GM12878 (cell line): ENCODE measurements around the gene ROBO1. TPM values are rescaled to one million over a fixed set of nuclear protein-coding genes. Genes with fewer than 3 reads are reported as not detected.

Source experiments
- ATAC-seq: fragments of 200-7000 bp; cut with Tn5 transposase; 3 replicates; pipeline ENCODE4 v1.9.1; 2020; ENCODE audit warnings: mild to moderate bottlenecking, moderate library complexity
- BruUV-seq: library from RNA; stranded (reverse); fragments of 400-500 nt; replicated peaks from 2 replicates; lab custom pipeline; 2021; lab: Mats Ljungman, UMichigan
- CTCF ChIA-PET: fragments of 300-600 bp; sonication (Branson Sonifier 250); formaldehyde crosslinking; extraction: SDS; loops from one replicate; lab custom pipeline; 2021; ENCODE audit warnings: inconsistent platforms; lab: Yijun Ruan, JAX
- POLR2A ChIA-PET: fragments of 350-600 bp; formaldehyde crosslinking; extraction: SDS; loops from one replicate; lab custom pipeline; 2021; ENCODE audit warnings: inconsistent platforms; lab: Charles Lee
- RAD21 ChIA-PET: fragments of 300-600 bp; sonication (Branson Sonifier 250); formaldehyde crosslinking; loops from one replicate; lab custom pipeline; 2023; ENCODE audit warnings: antibody characterized with exemption; ENCODE audit not compliant: unreplicated experiment; lab: Charles Lee
- SMC1A ChIA-PET: fragments of 300-600 bp; sonication (Branson Sonifier 250); formaldehyde crosslinking; loops from one replicate; lab custom pipeline; 2023; ENCODE audit not compliant: unreplicated experiment, uncharacterized antibody; lab: Charles Lee
- DNase-seq: peaks from one replicate; pipeline ENCODE4 v3.0.0-alpha.2; 2011; ENCODE audit warnings: low read depth, low spot score
- FAIRE-seq: peaks from 3 replicates; lab custom pipeline; 2011; peaks lifted over from hg19 to GRCh38; lab: Jason Lieb, UNC
- H2AFZ ChIP-seq: 2 replicates; pipeline ENCODE4 v1.6.0; 2011; ENCODE audit warnings: low read depth, low read length, control low read depth; ENCODE audit not compliant: control insufficient read depth
- H3K27ac ChIP-seq: 2 replicates; pipeline ENCODE4 v1.5.1; 2011; ENCODE audit warnings: control low read depth; ENCODE audit not compliant: control insufficient read depth, insufficient read depth
- H3K27me3 ChIP-seq, 2 experiments: replicated peaks in 1 of 2; 2 replicates each; pipeline versions ENCODE4 v1.6.0 to v1.6.1; 2011; ENCODE audit warnings: low read length in 1 of 2; ENCODE audit not compliant: control insufficient read depth in 2 of 2, insufficient read depth in 2 of 2
- H3K36me3 ChIP-seq, 2 experiments: 2 replicates each; pipeline ENCODE4 v1.5.1; 2011; ENCODE audit warnings: low read length in 1 of 2; ENCODE audit not compliant: control insufficient read depth in 2 of 2, insufficient read depth in 2 of 2
- H3K4me1 ChIP-seq: 2 replicates; pipeline ENCODE4 v1.6.1; 2011; ENCODE audit warnings: mild to moderate bottlenecking, low read length, moderate library complexity, mixed read lengths; ENCODE audit not compliant: control insufficient read depth, insufficient read depth
- H3K4me2 ChIP-seq: 2 replicates; pipeline ENCODE4 v1.6.0; 2011; ENCODE audit warnings: control low read depth; ENCODE audit not compliant: control insufficient read depth, insufficient read depth
- H3K4me3 ChIP-seq: fragments of 200-600 bp; sonication (generic); 2 replicates; pipeline ENCODE4 v1.5.1; 2016
- H3K79me2 ChIP-seq: 2 replicates; pipeline ENCODE4 v1.6.0; 2011; ENCODE audit warnings: low read length; ENCODE audit not compliant: control insufficient read depth, insufficient read depth
- H3K9ac ChIP-seq: 2 replicates; pipeline ENCODE4 v1.8.0; 2011; ENCODE audit warnings: low read length, control low read depth, mixed read lengths; ENCODE audit not compliant: control insufficient read depth, insufficient read depth
- H3K9me3 ChIP-seq: replicated peaks from 3 replicates; pipeline ENCODE4 v1.5.1; 2011; ENCODE audit warnings: mild to moderate bottlenecking, low read length; ENCODE audit not compliant: control insufficient read depth, insufficient read depth
- H4K20me1 ChIP-seq: 2 replicates; pipeline ENCODE4 v1.6.0; 2011; ENCODE audit not compliant: control insufficient read depth, insufficient read depth
- ASH2L ChIP-seq: fragments of 300-600, 200-600 bp; sonication (generic); IDR thresholded peaks from 2 replicates; pipeline ENCODE4 v1.6.1; 2017; ENCODE audit warnings: low read depth, mild to moderate bottlenecking, borderline replicate concordance
- BHLHE40 ChIP-seq, 2 experiments: fragments of 450-650 bp in 1 of 2; IDR thresholded peaks; 2 replicates each; pipeline ENCODE4 v1.6.1; 2011 to 2017; ENCODE audit warnings: low read depth in 2 of 2, borderline replicate concordance in 1 of 2, improper control_type of control experiment in 1 of 2, low read length in 1 of 2, mild to moderate bottlenecking in 1 of 2
- ETV6 ChIP-seq, 2 experiments: fragments of 450-650 bp in 1 of 2; IDR thresholded peaks in 1 of 2; conservative IDR thresholded peaks in 1 of 2; 2 replicates each; pipeline ENCODE4 v1.6.1; 2014; ENCODE audit warnings: antibody characterized with exemption in 1 of 2, borderline replicate concordance in 1 of 2, low read depth in 1 of 2, mild to moderate bottlenecking in 1 of 2, moderate library complexity in 1 of 2
- HDAC6 ChIP-seq: fragments of 200-600 bp; sonication (generic); IDR thresholded peaks from one replicate; pipeline ENCODE4 v1.8.0; 2017; ENCODE audit warnings: antibody characterized with exemption; ENCODE audit not compliant: unreplicated experiment
- NFIC ChIP-seq: IDR thresholded peaks from 2 replicates; pipeline ENCODE4 v1.6.1; 2012; ENCODE audit warnings: low read depth, mild to moderate bottlenecking, inconsistent platforms, low read length, moderate library complexity
- RAD51 ChIP-seq: fragments of 450-650 bp; IDR thresholded peaks from 2 replicates; pipeline ENCODE4 v1.6.1; 2016; ENCODE audit warnings: moderate library complexity, mild to moderate bottlenecking, inconsistent platforms
- RB1 ChIP-seq: fragments of 450-650 bp; formaldehyde crosslinking; IDR thresholded peaks from 2 replicates; pipeline ENCODE4 v1.6.1; 2017; ENCODE audit warnings: mild to moderate bottlenecking, borderline replicate concordance
- RELA ChIP-seq: fragments of 450-650 bp; IDR thresholded peaks from 2 replicates; pipeline ENCODE4 v1.8.0; 2014; ENCODE audit warnings: borderline replicate concordance; ENCODE audit not compliant: partially characterized antibody
- SIX5 ChIP-seq: IDR thresholded peaks from 2 replicates; pipeline ENCODE4 v1.6.1; 2011; ENCODE audit warnings: mild to moderate bottlenecking, low read depth, low read length, moderate library complexity; ENCODE audit not compliant: severe bottlenecking
- TAF1 ChIP-seq: IDR thresholded peaks from 2 replicates; pipeline ENCODE4 v1.6.1; 2011; ENCODE audit warnings: mild to moderate bottlenecking, low read depth, low read length, borderline replicate concordance
- TCF12 ChIP-seq: IDR thresholded peaks from 2 replicates; pipeline ENCODE4 v1.6.1; 2011; ENCODE audit warnings: low read depth, mild to moderate bottlenecking, low read length
- YBX1 ChIP-seq: fragments of 450-650 bp; IDR thresholded peaks from 2 replicates; pipeline ENCODE4 v1.6.1; 2016; ENCODE audit warnings: antibody characterized with exemption
- ZNF24 ChIP-seq: fragments of 450-650 bp; IDR thresholded peaks from 2 replicates; pipeline ENCODE4 v1.6.1; 2017; ENCODE audit warnings: antibody characterized with exemption, mild to moderate bottlenecking
- ZSCAN29 ChIP-seq: fragments of 450-650 bp; IDR thresholded peaks from 2 replicates; pipeline ENCODE4 v1.6.1; 2017; ENCODE audit warnings: mild to moderate bottlenecking, moderate library complexity
- WGBS: methylation state at CpG from one replicate; pipeline ENCODE4 v1.1.6; 2016; ENCODE audit warnings: low lambda C conversion rate; ENCODE audit not compliant: insufficient replicate concordance, insufficient coverage; ENCODE audit errors: missing lambda C conversion rate; 5-methylcytosine and 5-hydroxymethylcytosine counted together
- in situ Hi-C: fragments of 300-500 bp; cut with MboI; formaldehyde crosslinking; loops from 9 replicates; pipeline ENCODE4 v1.14.3; 2018; ENCODE audit warnings: mixed read lengths
- intact Hi-C: fragments of 100-400 bp; cut with micrococcal nuclease; formaldehyde crosslinking; loops from one replicate; pipeline ENCODE4 v1.14.2; 2022; ENCODE audit not compliant: unreplicated experiment
- polyA plus RNA-seq, 11 experiments: library from polyadenylated mRNA; depleted of rRNA in 4 of 11; unstranded in 6 of 11; stranded (reverse) in 5 of 11; fragments of >200 nt; fragmentation: Nextera tagmentation in 4 of 11; fragmentation: Illumina TruSeq in 1 of 11; extraction: Ambion mirVana in 4 of 11; extraction: Trizol in 1 of 11; gene quantifications; 1 replicate in 1 of 11; 2 replicates in 10 of 11; pipeline versions ENCODE4 v1.2.1 to v1.2.3, GENCODE V29; 2011 to 2016; ENCODE audit warnings: inconsistent platforms in 2 of 11, missing spikeins in 2 of 11, low read depth in 1 of 11
- total RNA-seq, 4 experiments: library from RNA; depleted of rRNA in 3 of 4; stranded (reverse); fragments of >200 nt in 3 of 4; fragmentation: Illumina TruSeq in 1 of 4; extraction: Trizol in 1 of 4; gene quantifications; 2 replicates each; pipeline versions ENCODE4 v1.2.1 to v1.2.3, GENCODE V29; 2013 to 2021
- TF ChIP-seq, protein P1 (sequence below): fragments of 450-650 bp; IDR thresholded peaks from 2 replicates; pipeline ENCODE4 v1.6.1; 2017; ENCODE audit warnings: mild to moderate bottlenecking, moderate library complexity
- TF ChIP-seq, protein P2 (sequence below): IDR thresholded peaks from 2 replicates; pipeline ENCODE4 v1.6.1; 2012; ENCODE audit warnings: low read depth, low read length, improper control_type of control experiment
- TF ChIP-seq, protein P3 (sequence below): IDR thresholded peaks from 2 replicates; pipeline ENCODE4 v1.6.1; 2011; ENCODE audit warnings: low read depth, low read length, improper control_type of control experiment, borderline replicate concordance
- TF ChIP-seq, protein P4 (sequence below): IDR thresholded peaks from 2 replicates; pipeline ENCODE4 v1.6.1; 2012; ENCODE audit warnings: low read length, inconsistent platforms

Gene ROBO1
- total and polyA plus RNA-seq, 10 of the 15 experiments (the other 5 are each of a cell fraction or from before 2014, with no cell fraction given) = 0.29 to 46.5 (median 1.2) TPM

DNA sequence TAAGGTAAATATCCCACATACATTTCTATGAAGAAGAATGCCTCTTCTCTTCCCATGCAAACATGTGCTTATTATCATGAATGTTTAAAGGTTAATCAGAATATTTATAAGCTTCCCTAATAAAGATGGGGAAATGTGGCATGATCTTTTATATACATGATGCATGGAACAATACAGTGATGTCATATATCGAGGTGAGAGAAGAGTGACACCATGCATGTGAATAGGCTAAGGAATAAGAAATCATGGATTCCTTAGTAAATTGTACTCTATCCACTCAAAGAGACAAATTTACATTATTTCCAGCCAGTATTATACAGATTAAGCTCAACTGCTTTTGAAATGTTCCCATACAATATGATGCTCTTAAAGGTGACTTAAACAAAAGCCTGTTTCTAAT, 1035.3 kb downstream of the ROBO1 start:
- H3K79me2 ChIP-seq = no peaks in the 10 kb centered on the region
- H3K9ac ChIP-seq = no peak overlapping the region
- in situ Hi-C loops = no loop called here
- no peak for DNase-seq
- H3K4me2 ChIP-seq = no peak overlapping the region
- ChIA-PET POLR2A (interaction anchor here (1.0 kb wide), 1 partner anchor 28 kb away, joined by 3 read pairs; no protein-coding TSS in a partner anchor), CTCF (interaction anchor here (0.9 to 1.6 kb wide), 3 partner anchors 10 to 26 kb away, joined by 3 to 4 read pairs (median 4); no protein-coding TSS in a partner anchor)
- H3K27me3 ChIP-seq = no peaks in the 10 kb centered on the region
- no peaks in the 10 kb centered on the region for H3K4me1 ChIP-seq
- no peaks in the 10 kb centered on the region for H4K20me1 ChIP-seq
- no peak overlapping the region for H2AFZ ChIP-seq
- TF ChIP-seq HDAC6 = no peak
- TF ChIP-seq ZNF24 = no peak
- TF ChIP-seq, protein P1, sequence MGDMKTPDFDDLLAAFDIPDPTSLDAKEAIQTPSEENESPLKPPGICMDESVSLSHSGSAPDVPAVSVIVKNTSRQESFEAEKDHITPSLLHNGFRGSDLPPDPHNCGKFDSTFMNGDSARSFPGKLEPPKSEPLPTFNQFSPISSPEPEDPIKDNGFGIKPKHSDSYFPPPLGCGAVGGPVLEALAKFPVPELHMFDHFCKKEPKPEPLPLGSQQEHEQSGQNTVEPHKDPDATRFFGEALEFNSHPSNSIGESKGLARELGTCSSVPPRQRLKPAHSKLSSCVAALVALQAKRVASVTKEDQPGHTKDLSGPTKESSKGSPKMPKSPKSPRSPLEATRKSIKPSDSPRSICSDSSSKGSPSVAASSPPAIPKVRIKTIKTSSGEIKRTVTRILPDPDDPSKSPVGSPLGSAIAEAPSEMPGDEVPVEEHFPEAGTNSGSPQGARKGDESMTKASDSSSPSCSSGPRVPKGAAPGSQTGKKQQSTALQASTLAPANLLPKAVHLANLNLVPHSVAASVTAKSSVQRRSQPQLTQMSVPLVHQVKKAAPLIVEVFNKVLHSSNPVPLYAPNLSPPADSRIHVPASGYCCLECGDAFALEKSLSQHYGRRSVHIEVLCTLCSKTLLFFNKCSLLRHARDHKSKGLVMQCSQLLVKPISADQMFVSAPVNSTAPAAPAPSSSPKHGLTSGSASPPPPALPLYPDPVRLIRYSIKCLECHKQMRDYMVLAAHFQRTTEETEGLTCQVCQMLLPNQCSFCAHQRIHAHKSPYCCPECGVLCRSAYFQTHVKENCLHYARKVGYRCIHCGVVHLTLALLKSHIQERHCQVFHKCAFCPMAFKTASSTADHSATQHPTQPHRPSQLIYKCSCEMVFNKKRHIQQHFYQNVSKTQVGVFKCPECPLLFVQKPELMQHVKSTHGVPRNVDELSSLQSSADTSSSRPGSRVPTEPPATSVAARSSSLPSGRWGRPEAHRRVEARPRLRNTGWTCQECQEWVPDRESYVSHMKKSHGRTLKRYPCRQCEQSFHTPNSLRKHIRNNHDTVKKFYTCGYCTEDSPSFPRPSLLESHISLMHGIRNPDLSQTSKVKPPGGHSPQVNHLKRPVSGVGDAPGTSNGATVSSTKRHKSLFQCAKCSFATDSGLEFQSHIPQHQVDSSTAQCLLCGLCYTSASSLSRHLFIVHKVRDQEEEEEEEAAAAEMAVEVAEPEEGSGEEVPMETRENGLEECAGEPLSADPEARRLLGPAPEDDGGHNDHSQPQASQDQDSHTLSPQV = no peak
- no peak for TF ChIP-seq ETV6 (conservative IDR thresholded peaks at IDR 0.05 in 1 of 2, IDR thresholded peaks at IDR 0.05 in 1 of 2; ENCODE audit: borderline replicate concordance in 1 of 2, low read depth in 1 of 2)
- TF ChIP-seq, protein P2, sequence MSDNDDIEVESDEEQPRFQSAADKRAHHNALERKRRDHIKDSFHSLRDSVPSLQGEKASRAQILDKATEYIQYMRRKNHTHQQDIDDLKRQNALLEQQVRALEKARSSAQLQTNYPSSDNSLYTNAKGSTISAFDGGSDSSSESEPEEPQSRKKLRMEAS = no peak
- no peak for TF ChIP-seq YBX1
- TF ChIP-seq, protein P3, sequence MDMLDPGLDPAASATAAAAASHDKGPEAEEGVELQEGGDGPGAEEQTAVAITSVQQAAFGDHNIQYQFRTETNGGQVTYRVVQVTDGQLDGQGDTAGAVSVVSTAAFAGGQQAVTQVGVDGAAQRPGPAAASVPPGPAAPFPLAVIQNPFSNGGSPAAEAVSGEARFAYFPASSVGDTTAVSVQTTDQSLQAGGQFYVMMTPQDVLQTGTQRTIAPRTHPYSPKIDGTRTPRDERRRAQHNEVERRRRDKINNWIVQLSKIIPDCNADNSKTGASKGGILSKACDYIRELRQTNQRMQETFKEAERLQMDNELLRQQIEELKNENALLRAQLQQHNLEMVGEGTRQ = no peak
- TF ChIP-seq TAF1 = no peak
- TF ChIP-seq, protein P4, sequence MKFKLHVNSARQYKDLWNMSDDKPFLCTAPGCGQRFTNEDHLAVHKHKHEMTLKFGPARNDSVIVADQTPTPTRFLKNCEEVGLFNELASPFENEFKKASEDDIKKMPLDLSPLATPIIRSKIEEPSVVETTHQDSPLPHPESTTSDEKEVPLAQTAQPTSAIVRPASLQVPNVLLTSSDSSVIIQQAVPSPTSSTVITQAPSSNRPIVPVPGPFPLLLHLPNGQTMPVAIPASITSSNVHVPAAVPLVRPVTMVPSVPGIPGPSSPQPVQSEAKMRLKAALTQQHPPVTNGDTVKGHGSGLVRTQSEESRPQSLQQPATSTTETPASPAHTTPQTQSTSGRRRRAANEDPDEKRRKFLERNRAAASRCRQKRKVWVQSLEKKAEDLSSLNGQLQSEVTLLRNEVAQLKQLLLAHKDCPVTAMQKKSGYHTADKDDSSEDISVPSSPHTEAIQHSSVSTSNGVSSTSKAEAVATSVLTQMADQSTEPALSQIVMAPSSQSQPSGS = no peak
- no peak for TF ChIP-seq BHLHE40 (IDR thresholded peaks at IDR 0.05; ENCODE audit: borderline replicate concordance in 1 of 2, low read depth in 2 of 2, low read length in 1 of 2)
- TF ChIP-seq RAD51 = no peak
- no peak for TF ChIP-seq RB1
- TF ChIP-seq RELA = no peak
- TF ChIP-seq ASH2L = no peak
- TF ChIP-seq TCF12 = no peak
- TF ChIP-seq NFIC = no peak
- TF ChIP-seq SIX5 = no peak
- no peak for TF ChIP-seq ZSCAN29
- TF ChIP-seq, all 136 proteins: peak for 0
- 46% methylated on average over 1 of the region's 1 CpG for WGBS
- no peak for ATAC-seq
- intact Hi-C loops = no loop called here
- RAD21 ChIA-PET = interaction anchor here (1.1 to 3.9 kb wide), 4 partner anchors 41 to 300 kb away, joined by 3 to 14 read pairs (median 3); no protein-coding TSS in a partner anchor
- SMC1A ChIA-PET = interaction anchor here (0.9 to 2.2 kb wide), 3 partner anchors 28 to 155 kb away, joined by 3 to 6 read pairs (median 3); no protein-coding TSS in a partner anchor
- no peak overlapping the region for H3K4me3 ChIP-seq
- FAIRE-seq = no peak
- no peak overlapping the region for H3K27ac ChIP-seq
- no peaks in the 10 kb centered on the region for H3K36me3 ChIP-seq
- no TSS peak for BruUV-seq
- H3K9me3 ChIP-seq = no peaks in the 10 kb centered on the region
